ENCODE data around the gene MBTPS1.

The MBTPS1 gene

GRCh38 chr16:84111525-84111924 lies 5.2 kb downstream of the MBTPS1 start:
- no peak for DNase-seq (ENCODE audit: low read depth)
- H3K4me3 ChIP-seq (ENCODE audit: control insufficient read depth, low read depth, low read length): no peak overlapping the region
- TF ChIP-seq CTCF (conservative IDR thresholded peaks at IDR 0.05; ENCODE audit: control insufficient read depth, insufficient read depth, low read depth, low read length): no peak

DNA sequence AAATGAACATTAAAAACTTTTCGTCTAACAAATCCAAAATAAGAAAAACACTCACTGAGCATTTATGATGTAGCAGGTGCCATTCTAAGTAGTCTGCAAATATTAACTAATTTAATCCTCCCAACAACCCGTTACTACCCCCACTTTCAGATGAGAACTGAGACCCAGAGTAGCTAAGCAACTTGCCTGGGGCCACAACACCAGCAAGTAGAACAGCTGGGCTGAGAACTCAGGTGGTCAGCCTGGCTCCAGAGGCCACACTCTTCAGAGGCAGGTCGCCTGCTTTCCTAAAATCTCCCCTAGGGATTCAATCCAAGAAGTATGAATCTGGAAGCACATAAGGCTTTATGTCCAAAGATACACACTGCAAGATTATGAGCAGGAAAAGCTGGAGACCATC lies 6.2 kb downstream of the MBTPS1 start:
- DNase-seq (ENCODE audit: low read depth): no peak
- H3K4me3 ChIP-seq (ENCODE audit: control insufficient read depth, low read depth, low read length): no peak overlapping the region
- no peak for TF ChIP-seq CTCF (conservative IDR thresholded peaks at IDR 0.05; ENCODE audit: control insufficient read depth, insufficient read depth, low read depth, low read length)

GRCh38 chr16:84109598-84110335 lies 7.0 kb downstream of the MBTPS1 start:
- peak; percentile 51 for DNase-seq (ENCODE audit: low read depth)
- TF ChIP-seq CTCF (conservative IDR thresholded peaks at IDR 0.05; ENCODE audit: control insufficient read depth, insufficient read depth, low read depth, low read length): no peak
- no peak overlapping the region for H3K4me3 ChIP-seq (ENCODE audit: control insufficient read depth, low read depth, low read length)

GRCh38 chr16:84107921-84108320 lies 8.8 kb downstream of the MBTPS1 start:
- no peak for TF ChIP-seq CTCF (conservative IDR thresholded peaks at IDR 0.05; ENCODE audit: control insufficient read depth, insufficient read depth, low read depth, low read length)
- no peak for DNase-seq (ENCODE audit: low read depth)
- no peak overlapping the region for H3K4me3 ChIP-seq (ENCODE audit: control insufficient read depth, low read depth, low read length)

DNA sequence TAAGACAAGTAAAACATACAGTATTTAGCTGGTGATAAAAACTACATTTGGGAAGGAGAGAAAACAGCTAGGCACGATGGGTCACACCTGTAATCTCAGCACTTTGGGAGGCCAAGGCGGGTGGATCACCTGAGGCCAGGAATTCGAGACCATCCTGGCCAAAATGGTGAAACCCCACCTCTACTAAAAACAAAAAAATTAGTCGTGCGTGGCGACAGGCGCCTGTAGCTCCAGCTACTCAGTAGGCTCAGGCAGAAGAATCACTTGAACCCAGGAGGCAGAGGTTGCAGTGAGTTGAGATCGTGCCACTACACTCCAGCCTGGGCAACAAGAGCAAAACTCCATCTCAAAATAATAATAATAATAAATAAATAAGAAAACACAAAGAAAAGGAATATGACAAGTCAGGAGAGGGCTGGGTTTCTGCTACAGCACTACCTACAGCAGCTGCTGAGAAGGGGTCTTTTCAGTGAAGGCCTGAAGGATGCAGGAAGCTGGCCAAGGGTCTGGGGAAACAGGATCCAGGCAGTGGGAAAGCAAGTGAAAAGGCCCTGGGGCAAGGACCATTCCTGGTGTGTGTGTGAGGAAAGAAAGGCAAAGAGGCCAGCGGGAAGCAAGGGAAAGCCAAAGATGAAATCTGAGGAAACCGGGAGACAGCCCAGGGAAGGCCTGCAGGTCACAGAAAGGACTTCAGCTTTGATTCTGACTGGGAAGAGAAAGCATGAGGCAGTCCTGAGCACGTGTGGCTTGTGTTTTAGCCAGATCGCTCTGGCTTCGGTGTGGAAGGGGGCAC lies 10.6 kb downstream of the MBTPS1 start:
- DNase-seq (ENCODE audit: low read depth): no peak
- no peak overlapping the region for H3K4me3 ChIP-seq (ENCODE audit: control insufficient read depth, low read depth, low read length)
- TF ChIP-seq CTCF (conservative IDR thresholded peaks at IDR 0.05; ENCODE audit: control insufficient read depth, insufficient read depth, low read depth, low read length): no peak

GRCh38 chr16:84105301-84105815 lies 11.4 kb downstream of the MBTPS1 start:
- no peak overlapping the region for H3K4me3 ChIP-seq (ENCODE audit: control insufficient read depth, low read depth, low read length)
- DNase-seq (ENCODE audit: low read depth): no peak
- TF ChIP-seq CTCF (conservative IDR thresholded peaks at IDR 0.05; ENCODE audit: control insufficient read depth, insufficient read depth, low read depth, low read length): no peak

Measured in fibroblast of mammary gland (primary cell).